ENCODE measurements around the gene MLLT10.

The MLLT10 gene

DNA sequence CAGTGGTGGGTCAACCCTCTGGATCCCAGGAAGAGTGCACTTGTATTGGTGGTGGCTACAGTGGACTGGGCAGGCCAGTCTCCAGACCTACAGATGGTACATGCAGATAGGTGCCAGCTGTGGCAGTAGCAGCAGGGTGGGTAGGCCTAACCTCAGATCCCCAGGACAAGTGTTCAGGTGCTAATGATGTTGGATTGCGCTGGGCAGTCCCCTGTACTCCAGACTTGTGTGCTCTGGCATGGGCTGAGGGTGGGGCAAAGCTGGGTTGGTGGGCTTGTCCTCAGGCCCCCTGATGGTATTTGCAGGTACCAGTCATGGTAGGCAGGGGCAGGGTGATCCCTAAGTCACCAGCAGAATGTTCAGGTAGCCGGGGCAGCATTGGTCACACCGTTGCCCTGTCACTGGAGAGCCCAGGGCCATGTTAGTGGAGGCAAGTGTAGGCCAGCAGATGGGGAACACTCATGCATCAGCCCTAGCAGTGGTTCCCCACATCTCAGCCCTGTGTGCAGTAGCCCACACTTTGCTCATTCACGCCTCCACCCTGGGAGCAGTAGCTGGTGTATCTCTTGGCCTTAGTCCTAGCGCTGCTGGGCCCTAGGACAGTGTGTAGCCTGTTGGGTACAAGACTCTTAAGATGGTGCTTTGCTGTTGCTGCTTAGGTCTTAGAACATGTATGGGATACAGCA is 171.3 kb downstream of the MLLT10 start:
- no peak overlapping the region for H2BK120ac ChIP-seq (ENCODE audit: low read depth, low read length)
- no peaks in the 10 kb centered on the region for H3K4me1 ChIP-seq (ENCODE audit: control insufficient read depth, low read depth, low read length)
- H2AK5ac ChIP-seq (ENCODE audit: low read length) = no peak overlapping the region
- peaks cover 11% of the 10 kb centered on the region for H3K79me2 ChIP-seq (ENCODE audit: control insufficient read depth, insufficient read depth, low read length)
- H3K4me2 ChIP-seq (ENCODE audit: low read length) = no peak overlapping the region
- WGBS (ENCODE audit: extremely low coverage, insufficient coverage, low lambda C conversion rate) = no CpG with 5 or more reads among the region's 5 CpGs
- H4K8ac ChIP-seq (ENCODE audit: low read depth, low read length) = no peak overlapping the region
- no peak for DNase-seq
- no peak overlapping the region for H3K9ac ChIP-seq (ENCODE audit: low read length)
- H3K4ac ChIP-seq (ENCODE audit: low read depth, low read length) = no peak overlapping the region
- H3K4me3 ChIP-seq (ENCODE audit: low read length) = no peak overlapping the region
- no peak overlapping the region for H3K18ac ChIP-seq (ENCODE audit: low read length)
- H3K27ac ChIP-seq (ENCODE audit: low read depth, low read length) = no peak overlapping the region
- no peak overlapping the region for H4K5ac ChIP-seq (ENCODE audit: low read length)
- H3K56ac ChIP-seq (ENCODE audit: low read length) = no peak overlapping the region
- H3K79me1 ChIP-seq (ENCODE audit: low read length) = peaks cover 11% of the 10 kb centered on the region
- no peaks in the 10 kb centered on the region for H3K27me3 ChIP-seq (ENCODE audit: insufficient read depth, low read length, poor library complexity)
- H2BK15ac ChIP-seq (replicated peaks; ENCODE audit: low read depth) = no peak overlapping the region
- H3K36me3 ChIP-seq (ENCODE audit: control insufficient read depth, insufficient read depth, low read length) = no peaks in the 10 kb centered on the region
- H2BK5ac ChIP-seq (ENCODE audit: low read length) = no peak overlapping the region
- peak overlapping the region; percentile 82 for H3K23ac ChIP-seq (ENCODE audit: low read length)

DNA sequence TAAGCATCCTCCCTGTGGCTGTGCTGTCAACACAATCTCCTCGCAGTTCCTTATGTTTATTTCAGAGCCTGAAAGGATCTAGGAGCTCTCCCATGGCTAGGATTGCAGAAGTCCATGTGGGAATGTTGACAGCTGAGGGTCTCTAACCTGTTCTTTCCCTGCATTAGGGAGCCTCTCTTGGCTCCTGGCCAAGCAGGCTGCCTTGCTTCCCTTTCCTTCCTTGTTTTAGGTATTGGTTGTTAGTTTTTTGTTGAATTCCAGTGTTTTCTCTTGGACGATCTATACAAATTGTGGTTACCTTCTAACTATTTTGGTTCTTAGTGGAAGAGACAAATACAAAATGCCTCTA is 171.8 kb downstream of the MLLT10 start:
- no peak for DNase-seq
- no peak overlapping the region for H3K56ac ChIP-seq (ENCODE audit: low read length)
- H3K18ac ChIP-seq (ENCODE audit: low read length) = no peak overlapping the region
- no CpG with 5 or more reads among the region's 2 CpGs for WGBS (ENCODE audit: extremely low coverage, insufficient coverage, low lambda C conversion rate)
- H3K23ac ChIP-seq (ENCODE audit: low read length) = no peak overlapping the region
- peaks cover 11% of the 10 kb centered on the region for H3K79me1 ChIP-seq (ENCODE audit: low read length)
- H4K5ac ChIP-seq (ENCODE audit: low read length) = no peak overlapping the region
- H3K79me2 ChIP-seq (ENCODE audit: control insufficient read depth, insufficient read depth, low read length) = peaks cover 11% of the 10 kb centered on the region
- no peak overlapping the region for H3K9ac ChIP-seq (ENCODE audit: low read length)
- H2BK15ac ChIP-seq (replicated peaks; ENCODE audit: low read depth) = no peak overlapping the region
- no peaks in the 10 kb centered on the region for H3K4me1 ChIP-seq (ENCODE audit: control insufficient read depth, low read depth, low read length)
- H3K27me3 ChIP-seq (ENCODE audit: insufficient read depth, low read length, poor library complexity) = no peaks in the 10 kb centered on the region
- no peak overlapping the region for H3K4ac ChIP-seq (ENCODE audit: low read depth, low read length)
- no peaks in the 10 kb centered on the region for H3K36me3 ChIP-seq (ENCODE audit: control insufficient read depth, insufficient read depth, low read length)
- H3K4me3 ChIP-seq (ENCODE audit: low read length) = no peak overlapping the region
- no peak overlapping the region for H2BK5ac ChIP-seq (ENCODE audit: low read length)
- H3K4me2 ChIP-seq (ENCODE audit: low read length) = no peak overlapping the region
- H3K27ac ChIP-seq (ENCODE audit: low read depth, low read length) = no peak overlapping the region
- no peak overlapping the region for H2BK120ac ChIP-seq (ENCODE audit: low read depth, low read length)
- H4K8ac ChIP-seq (ENCODE audit: low read depth, low read length) = no peak overlapping the region
- H2AK5ac ChIP-seq (ENCODE audit: low read length) = no peak overlapping the region

DNA sequence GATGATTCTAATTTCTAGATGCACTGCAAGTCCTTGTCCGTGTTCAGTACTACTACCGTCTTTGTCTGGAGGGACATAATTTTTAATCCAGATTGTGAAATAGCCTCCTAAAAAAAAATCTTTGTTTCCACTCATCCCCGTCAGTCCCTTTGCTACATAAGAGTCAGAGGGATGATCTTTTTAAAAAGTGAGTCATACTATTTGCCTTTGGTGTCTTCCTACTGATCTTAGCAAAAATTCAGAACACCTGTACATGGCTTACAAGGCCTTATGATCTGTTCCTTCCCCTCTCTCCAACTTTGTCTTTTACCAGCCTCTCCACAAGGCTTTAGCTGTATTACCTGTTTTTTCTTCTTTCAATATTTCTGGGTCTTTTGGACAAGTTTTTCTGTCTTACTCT is 173.5 kb downstream of the MLLT10 start:
- Histone ChIP-seq H3K36me3 (ENCODE audit: control insufficient read depth, insufficient read depth, low read length) (no peaks in the 10 kb centered on the region), H3K4ac (ENCODE audit: low read depth, low read length) (no peak overlapping the region), H3K18ac (ENCODE audit: low read length) (no peak overlapping the region), H3K79me2 (ENCODE audit: control insufficient read depth, insufficient read depth, low read length) (peaks cover 11% of the 10 kb centered on the region), H3K27me3 (ENCODE audit: insufficient read depth, low read length, poor library complexity) (no peaks in the 10 kb centered on the region), H3K4me1 (ENCODE audit: control insufficient read depth, low read depth, low read length) (no peaks in the 10 kb centered on the region), H3K4me2 (ENCODE audit: low read length) (no peak overlapping the region), H3K4me3 (ENCODE audit: low read length) (no peak overlapping the region), H3K9ac (ENCODE audit: low read length) (no peak overlapping the region), H2BK120ac (ENCODE audit: low read depth, low read length) (no peak overlapping the region), H2BK15ac (replicated peaks; ENCODE audit: low read depth) (no peak overlapping the region), H2AK5ac (ENCODE audit: low read length) (no peak overlapping the region), H4K8ac (ENCODE audit: low read depth, low read length) (no peak overlapping the region), H3K23ac (ENCODE audit: low read length) (no peak overlapping the region), H4K5ac (ENCODE audit: low read length) (no peak overlapping the region), H3K56ac (ENCODE audit: low read length) (no peak overlapping the region), H3K79me1 (ENCODE audit: low read length) (peaks cover 11% of the 10 kb centered on the region), H3K27ac (ENCODE audit: low read depth, low read length) (no peak overlapping the region), H2BK5ac (ENCODE audit: low read length) (no peak overlapping the region)
- no peak for DNase-seq
- WGBS (ENCODE audit: extremely low coverage, insufficient coverage, low lambda C conversion rate) = no CpG with 5 or more reads among the region's 3 CpGs

DNA sequence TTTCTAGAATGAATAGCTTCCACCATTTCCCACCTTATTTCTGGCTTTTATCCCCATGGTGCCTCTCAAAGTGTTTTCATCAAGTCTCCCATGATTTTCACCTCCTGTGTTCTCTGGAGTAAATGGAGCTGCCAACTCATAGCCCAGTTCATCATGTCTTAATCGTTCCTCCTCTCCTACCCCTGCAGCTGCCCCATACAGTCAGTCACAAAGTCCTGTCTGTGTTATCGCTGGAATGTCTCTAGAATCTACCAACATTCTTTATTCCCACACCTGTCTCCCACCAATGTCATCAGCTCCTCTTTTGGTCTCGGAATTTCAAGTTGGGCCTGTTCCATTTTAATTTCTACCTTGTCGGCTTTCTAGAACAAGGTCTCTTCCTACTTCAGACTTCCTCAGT is 178.9 kb downstream of the MLLT10 start:
- DNase-seq = peak; percentile 45
- H3K18ac ChIP-seq (ENCODE audit: low read length) = no peak overlapping the region
- H4K8ac ChIP-seq (ENCODE audit: low read depth, low read length) = no peak overlapping the region
- H3K36me3 ChIP-seq (ENCODE audit: control insufficient read depth, insufficient read depth, low read length) = no peaks in the 10 kb centered on the region
- no peak overlapping the region for H3K4ac ChIP-seq (ENCODE audit: low read depth, low read length)
- no peak overlapping the region for H4K5ac ChIP-seq (ENCODE audit: low read length)
- H3K79me1 ChIP-seq (ENCODE audit: low read length) = no peaks in the 10 kb centered on the region
- H3K27me3 ChIP-seq (ENCODE audit: insufficient read depth, low read length, poor library complexity) = no peaks in the 10 kb centered on the region
- no CpG with 5 or more reads among the region's 4 CpGs for WGBS (ENCODE audit: extremely low coverage, insufficient coverage, low lambda C conversion rate)
- H3K4me3 ChIP-seq (ENCODE audit: low read length) = no peak overlapping the region
- H2BK5ac ChIP-seq (ENCODE audit: low read length) = no peak overlapping the region
- H3K79me2 ChIP-seq (ENCODE audit: control insufficient read depth, insufficient read depth, low read length) = peaks cover under 1% of the 10 kb centered on the region
- H3K56ac ChIP-seq (ENCODE audit: low read length) = no peak overlapping the region
- H3K27ac ChIP-seq (ENCODE audit: low read depth, low read length) = no peak overlapping the region
- H2BK15ac ChIP-seq (replicated peaks; ENCODE audit: low read depth) = no peak overlapping the region
- H3K4me2 ChIP-seq (ENCODE audit: low read length) = no peak overlapping the region
- H2BK120ac ChIP-seq (ENCODE audit: low read depth, low read length) = no peak overlapping the region
- no peak overlapping the region for H3K9ac ChIP-seq (ENCODE audit: low read length)
- H3K23ac ChIP-seq (ENCODE audit: low read length) = no peak overlapping the region
- H2AK5ac ChIP-seq (ENCODE audit: low read length) = no peak overlapping the region
- H3K4me1 ChIP-seq (ENCODE audit: control insufficient read depth, low read depth, low read length) = no peaks in the 10 kb centered on the region

DNA sequence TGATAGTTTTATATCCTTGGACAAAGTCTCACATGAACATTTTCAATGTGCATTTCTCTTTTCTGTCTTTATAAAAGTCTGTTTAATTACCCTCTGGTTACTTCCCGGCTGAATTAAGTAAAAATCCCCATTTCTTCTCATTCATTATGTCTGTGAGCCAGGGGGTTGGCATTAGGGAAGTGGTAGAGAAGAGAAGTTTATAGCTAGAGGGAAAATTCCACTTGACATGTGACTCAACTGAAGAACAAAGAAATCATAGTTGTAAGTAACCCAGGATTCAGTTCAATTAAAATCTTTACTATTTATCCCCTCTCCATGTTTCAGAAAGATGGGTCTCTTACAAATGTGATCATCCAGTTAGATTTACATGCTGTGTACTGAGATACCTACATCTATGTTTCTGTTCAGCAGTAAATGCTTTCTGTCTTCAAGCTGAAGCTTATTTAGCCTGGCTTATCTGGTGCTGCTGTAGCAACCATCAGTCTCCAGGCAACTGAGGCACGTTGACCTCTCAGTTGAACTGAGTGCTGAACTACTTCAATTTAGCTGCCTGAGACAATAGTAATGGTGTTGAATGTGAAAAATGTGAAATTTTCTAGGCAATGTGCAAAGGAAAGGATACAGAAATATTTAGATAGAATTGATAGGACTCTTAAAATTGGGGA is 181.6 kb downstream of the MLLT10 start:
- Histone ChIP-seq H3K4me2 (ENCODE audit: low read length) (no peak overlapping the region), H3K36me3 (ENCODE audit: control insufficient read depth, insufficient read depth, low read length) (no peaks in the 10 kb centered on the region), H3K56ac (ENCODE audit: low read length) (no peak overlapping the region), H4K8ac (ENCODE audit: low read depth, low read length) (no peak overlapping the region), H3K4ac (ENCODE audit: low read depth, low read length) (no peak overlapping the region), H3K4me3 (ENCODE audit: low read length) (no peak overlapping the region), H3K23ac (ENCODE audit: low read length) (no peak overlapping the region), H3K27me3 (ENCODE audit: insufficient read depth, low read length, poor library complexity) (no peaks in the 10 kb centered on the region), H3K79me1 (ENCODE audit: low read length) (no peaks in the 10 kb centered on the region), H3K79me2 (ENCODE audit: control insufficient read depth, insufficient read depth, low read length) (no peaks in the 10 kb centered on the region), H3K4me1 (ENCODE audit: control insufficient read depth, low read depth, low read length) (peaks cover 3% of the 10 kb centered on the region), H2BK120ac (ENCODE audit: low read depth, low read length) (no peak overlapping the region), H3K27ac (ENCODE audit: low read depth, low read length) (no peak overlapping the region), H2AK5ac (ENCODE audit: low read length) (no peak overlapping the region), H2BK5ac (ENCODE audit: low read length) (no peak overlapping the region), H4K5ac (ENCODE audit: low read length) (no peak overlapping the region), H3K9ac (ENCODE audit: low read length) (no peak overlapping the region), H2BK15ac (replicated peaks; ENCODE audit: low read depth) (no peak overlapping the region), H3K18ac (ENCODE audit: low read length) (no peak overlapping the region)
- DNase-seq = peak; percentile 66
- no CpG with 5 or more reads among the region's 2 CpGs for WGBS (ENCODE audit: extremely low coverage, insufficient coverage, low lambda C conversion rate)
